ENCODE data around the gene FAM200A.

GRCh38 chr7:99521399-99521798 lies 30.5 kb downstream of the FAM200A start:
- TF ChIP-seq, protein P1, sequence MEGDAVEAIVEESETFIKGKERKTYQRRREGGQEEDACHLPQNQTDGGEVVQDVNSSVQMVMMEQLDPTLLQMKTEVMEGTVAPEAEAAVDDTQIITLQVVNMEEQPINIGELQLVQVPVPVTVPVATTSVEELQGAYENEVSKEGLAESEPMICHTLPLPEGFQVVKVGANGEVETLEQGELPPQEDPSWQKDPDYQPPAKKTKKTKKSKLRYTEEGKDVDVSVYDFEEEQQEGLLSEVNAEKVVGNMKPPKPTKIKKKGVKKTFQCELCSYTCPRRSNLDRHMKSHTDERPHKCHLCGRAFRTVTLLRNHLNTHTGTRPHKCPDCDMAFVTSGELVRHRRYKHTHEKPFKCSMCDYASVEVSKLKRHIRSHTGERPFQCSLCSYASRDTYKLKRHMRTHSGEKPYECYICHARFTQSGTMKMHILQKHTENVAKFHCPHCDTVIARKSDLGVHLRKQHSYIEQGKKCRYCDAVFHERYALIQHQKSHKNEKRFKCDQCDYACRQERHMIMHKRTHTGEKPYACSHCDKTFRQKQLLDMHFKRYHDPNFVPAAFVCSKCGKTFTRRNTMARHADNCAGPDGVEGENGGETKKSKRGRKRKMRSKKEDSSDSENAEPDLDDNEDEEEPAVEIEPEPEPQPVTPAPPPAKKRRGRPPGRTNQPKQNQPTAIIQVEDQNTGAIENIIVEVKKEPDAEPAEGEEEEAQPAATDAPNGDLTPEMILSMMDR (IDR thresholded peaks at IDR 0.05; ENCODE audit: borderline replicate concordance, extremely low read depth, low read length, poor library complexity, severe bottlenecking) = no peak
- TF ChIP-seq EZH2 (IDR thresholded peaks at IDR 0.05; ENCODE audit: borderline replicate concordance, low read depth, low read length, severe bottlenecking) = no peak
